A673 (cell line): Measurements from ENCODE around the gene SOX1.

ENCODE experiments used
- EZH2 ChIP-seq: fragments of 200-600 bp; sonication (generic); IDR thresholded peaks from 2 replicates; pipeline ENCODE4 v1.6.1; 2017; ENCODE audit warnings: borderline replicate concordance, low read depth, mild to moderate bottlenecking, mixed read lengths, antibody characterized with exemption, low read length; ENCODE audit not compliant: poor library complexity, severe bottlenecking
- TF ChIP-seq, protein P1 (sequence below): fragments of 300-800, 200-600 bp; sonication (generic); conservative IDR thresholded peaks from 2 replicates; pipeline ENCODE4 v1.5.1; 2017; ENCODE audit warnings: low read depth, mild to moderate bottlenecking, antibody characterized with exemption, low read length, moderate library complexity, mixed read lengths

DNA sequence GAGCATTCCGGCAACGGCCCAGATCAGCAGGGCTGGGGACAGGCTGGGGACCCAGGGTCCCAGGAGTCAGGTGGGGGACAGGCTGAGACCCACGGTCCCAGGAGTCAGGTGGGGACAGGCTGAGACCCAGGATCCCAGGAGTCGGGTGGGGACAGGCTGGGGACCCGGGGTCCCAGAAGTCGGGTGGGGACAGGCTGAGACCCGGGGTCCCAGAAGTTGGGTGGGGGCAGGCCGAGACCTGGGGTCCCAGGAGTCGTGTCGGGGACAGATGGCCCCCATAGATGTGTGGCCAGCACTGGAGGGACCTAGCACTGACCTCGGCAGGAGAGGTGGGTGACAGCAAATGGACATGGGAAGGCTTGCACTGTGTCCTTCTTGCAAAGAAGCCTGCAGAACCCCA, 39.7 kb upstream of the SOX1 start:
- TF ChIP-seq, protein P1, sequence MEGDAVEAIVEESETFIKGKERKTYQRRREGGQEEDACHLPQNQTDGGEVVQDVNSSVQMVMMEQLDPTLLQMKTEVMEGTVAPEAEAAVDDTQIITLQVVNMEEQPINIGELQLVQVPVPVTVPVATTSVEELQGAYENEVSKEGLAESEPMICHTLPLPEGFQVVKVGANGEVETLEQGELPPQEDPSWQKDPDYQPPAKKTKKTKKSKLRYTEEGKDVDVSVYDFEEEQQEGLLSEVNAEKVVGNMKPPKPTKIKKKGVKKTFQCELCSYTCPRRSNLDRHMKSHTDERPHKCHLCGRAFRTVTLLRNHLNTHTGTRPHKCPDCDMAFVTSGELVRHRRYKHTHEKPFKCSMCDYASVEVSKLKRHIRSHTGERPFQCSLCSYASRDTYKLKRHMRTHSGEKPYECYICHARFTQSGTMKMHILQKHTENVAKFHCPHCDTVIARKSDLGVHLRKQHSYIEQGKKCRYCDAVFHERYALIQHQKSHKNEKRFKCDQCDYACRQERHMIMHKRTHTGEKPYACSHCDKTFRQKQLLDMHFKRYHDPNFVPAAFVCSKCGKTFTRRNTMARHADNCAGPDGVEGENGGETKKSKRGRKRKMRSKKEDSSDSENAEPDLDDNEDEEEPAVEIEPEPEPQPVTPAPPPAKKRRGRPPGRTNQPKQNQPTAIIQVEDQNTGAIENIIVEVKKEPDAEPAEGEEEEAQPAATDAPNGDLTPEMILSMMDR: no peak
- TF ChIP-seq EZH2: no peak
